GM12878 (cell line): ENCODE results near the gene TAF10. TPM values are rescaled to one million over a fixed set of nuclear protein-coding genes. Genes with fewer than 3 reads are reported as not detected.

Experiments
- BCL11A ChIP-seq: IDR thresholded peaks from 2 replicates; pipeline ENCODE4 v1.6.1; 2011; ENCODE audit warnings: low read depth, low read length
- BHLHE40 ChIP-seq, 2 experiments: fragments of 450-650 bp in 1 of 2; IDR thresholded peaks; 2 replicates each; pipeline ENCODE4 v1.6.1; 2011 to 2017; ENCODE audit warnings: low read depth in 2 of 2, borderline replicate concordance in 1 of 2, improper control_type of control experiment in 1 of 2, low read length in 1 of 2, mild to moderate bottlenecking in 1 of 2
- CREB1 ChIP-seq: IDR thresholded peaks from 2 replicates; pipeline ENCODE4 v1.6.1; 2012; ENCODE audit warnings: low read depth, mild to moderate bottlenecking, inconsistent platforms
- GABPA ChIP-seq: IDR thresholded peaks from 2 replicates; pipeline ENCODE4 v1.6.1; 2014; ENCODE audit warnings: antibody characterized with exemption, low read depth, mild to moderate bottlenecking, inconsistent platforms
- HDGF ChIP-seq: fragments of 450-650 bp; IDR thresholded peaks from 2 replicates; pipeline ENCODE4 v1.6.1; 2016; ENCODE audit warnings: antibody characterized with exemption
- JUND ChIP-seq: IDR thresholded peaks from 2 replicates; pipeline ENCODE4 v1.6.1; 2012; ENCODE audit warnings: low read depth, mild to moderate bottlenecking, low read length, improper control_type of control experiment, moderate library complexity
- NR2F1 ChIP-seq: fragments of 450-650 bp; conservative IDR thresholded peaks from 2 replicates; pipeline ENCODE4 v1.6.1; 2017; ENCODE audit warnings: mild to moderate bottlenecking
- NRF1 ChIP-seq: conservative IDR thresholded peaks from 2 replicates; pipeline ENCODE4 v1.6.1; 2011; ENCODE audit warnings: mild to moderate bottlenecking, low read depth, low read length, improper control_type of control experiment
- POLR2AphosphoS5 ChIP-seq: IDR thresholded peaks from 2 replicates; pipeline ENCODE4 v1.6.1; 2011; ENCODE audit warnings: mild to moderate bottlenecking, low read length, inconsistent platforms
- STAT1 ChIP-seq: fragments of 450-650 bp; conservative IDR thresholded peaks from 2 replicates; pipeline ENCODE4 v1.6.1; 2014; ENCODE audit warnings: antibody characterized with exemption, mild to moderate bottlenecking
- SUPT20H ChIP-seq: IDR thresholded peaks from 2 replicates; pipeline ENCODE4 v1.6.1; 2011; ENCODE audit warnings: low read depth, mild to moderate bottlenecking, low read length, moderate library complexity, borderline replicate concordance; ENCODE audit not compliant: control insufficient read depth
- TBL1XR1 ChIP-seq: IDR thresholded peaks from 2 replicates; pipeline ENCODE4 v1.6.1; 2012; ENCODE audit warnings: low read depth, low read length, improper control_type of control experiment
- TCF7 ChIP-seq: IDR thresholded peaks from 2 replicates; pipeline ENCODE4 v1.6.1; 2014; ENCODE audit warnings: antibody characterized with exemption, borderline replicate concordance
- ZNF24 ChIP-seq: fragments of 450-650 bp; IDR thresholded peaks from 2 replicates; pipeline ENCODE4 v1.6.1; 2017; ENCODE audit warnings: antibody characterized with exemption, mild to moderate bottlenecking
- polyA plus RNA-seq, 11 experiments: library from polyadenylated mRNA; depleted of rRNA in 4 of 11; unstranded in 6 of 11; stranded (reverse) in 5 of 11; fragments of >200 nt; fragmentation: Nextera tagmentation in 4 of 11; fragmentation: Illumina TruSeq in 1 of 11; extraction: Ambion mirVana in 4 of 11; extraction: Trizol in 1 of 11; gene quantifications; 1 replicate in 1 of 11; 2 replicates in 10 of 11; pipeline versions ENCODE4 v1.2.1 to v1.2.3, GENCODE V29; 2011 to 2016; ENCODE audit warnings: inconsistent platforms in 2 of 11, missing spikeins in 2 of 11, low read depth in 1 of 11
- total RNA-seq, 4 experiments: library from RNA; depleted of rRNA in 3 of 4; stranded (reverse); fragments of >200 nt in 3 of 4; fragmentation: Illumina TruSeq in 1 of 4; extraction: Trizol in 1 of 4; gene quantifications; 2 replicates each; pipeline versions ENCODE4 v1.2.1 to v1.2.3, GENCODE V29; 2013 to 2021
- TF ChIP-seq, protein P1 (sequence below): fragments of 450-650 bp; formaldehyde crosslinking; IDR thresholded peaks from 2 replicates; pipeline ENCODE4 v1.4.0; 2020; ENCODE audit warnings: mild to moderate bottlenecking, moderate library complexity
- TF ChIP-seq, protein P2 (sequence below): fragments of 450-650 bp; IDR thresholded peaks from 2 replicates; pipeline ENCODE4 v1.6.1; 2018; ENCODE audit warnings: borderline replicate concordance, mild to moderate bottlenecking; ENCODE audit not compliant: partially characterized antibody
- TF ChIP-seq, protein P3 (sequence below): IDR thresholded peaks from 2 replicates; pipeline ENCODE4 v1.6.1; 2011; ENCODE audit warnings: mild to moderate bottlenecking, low read depth, low read length, moderate library complexity; ENCODE audit not compliant: insufficient replicate concordance
- TF ChIP-seq, protein P4 (sequence below): IDR thresholded peaks from 2 replicates; pipeline ENCODE4 v1.6.1; 2011; ENCODE audit warnings: low read depth, low read length, improper control_type of control experiment, borderline replicate concordance

The TAF10 gene
- total and polyA plus RNA-seq, 10 of the 15 experiments (the other 5 are each of a cell fraction or from before 2014, with no cell fraction given) = 26.7 to 251 (median 149) TPM

DNA sequence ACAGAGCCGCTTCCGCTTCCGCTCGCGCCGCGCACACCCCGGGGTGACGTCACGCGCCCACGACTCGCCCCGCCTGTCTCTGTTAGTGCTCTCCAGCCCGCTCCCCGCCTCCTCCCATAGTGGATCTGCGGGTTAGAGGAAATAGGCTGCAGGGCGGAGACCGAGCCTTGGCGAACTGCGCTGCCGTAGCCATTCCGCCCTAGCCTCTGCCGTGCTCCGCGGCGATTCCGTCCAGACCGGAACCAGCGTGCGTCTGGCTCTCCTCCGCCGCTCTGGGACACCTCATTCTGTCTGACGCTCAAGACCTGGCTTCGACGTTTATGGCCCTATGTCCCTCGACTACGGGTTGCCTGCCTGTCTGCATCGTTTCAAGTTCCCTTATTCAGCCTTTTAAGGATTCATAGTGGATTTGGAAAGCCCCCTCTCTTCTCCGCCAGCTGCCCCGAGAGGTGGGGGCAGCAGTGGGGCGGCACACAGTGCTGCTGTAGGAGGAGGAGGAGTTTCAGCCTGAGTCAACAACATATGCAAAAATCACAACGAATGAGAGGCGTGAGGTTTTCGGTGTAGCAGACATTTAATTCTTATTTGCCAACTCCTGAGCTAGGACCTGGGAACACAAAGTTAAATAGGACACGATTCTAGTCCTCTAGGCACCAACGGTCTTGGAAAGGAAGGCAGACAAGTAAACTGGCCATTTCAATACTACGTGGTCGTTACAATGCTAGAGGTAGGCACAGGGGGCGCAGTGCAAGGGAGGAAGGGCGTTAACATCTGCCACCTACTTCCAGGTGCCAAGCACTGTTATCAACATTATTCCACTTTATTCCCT lies at the start of gene TAF10 (continued):
- TF ChIP-seq STAT1 (no peak), CREB1 (peak; percentile 94), ZNF24 (no peak), SUPT20H (no peak), NRF1 (no peak), HDGF (peak; percentile 81; the same call in 1 of the 2 replicates), BHLHE40 (IDR thresholded peaks at IDR 0.05; ENCODE audit: borderline replicate concordance in 1 of 2, low read depth in 2 of 2, low read length in 1 of 2) (peak; percentile 54 to 87; a peak in 3 of 4 replicates), NR2F1 (no peak), JUND (0 out of 2 replicates have a peak, but pooled peaks have one; percentile 63), POLR2AphosphoS5 (peak; percentile 97), BCL11A (no peak), TCF7 (no peak), GABPA (peak; percentile 60; the same call in 1 of the 2 replicates), TBL1XR1 (no peak)
- TF ChIP-seq, protein P1, sequence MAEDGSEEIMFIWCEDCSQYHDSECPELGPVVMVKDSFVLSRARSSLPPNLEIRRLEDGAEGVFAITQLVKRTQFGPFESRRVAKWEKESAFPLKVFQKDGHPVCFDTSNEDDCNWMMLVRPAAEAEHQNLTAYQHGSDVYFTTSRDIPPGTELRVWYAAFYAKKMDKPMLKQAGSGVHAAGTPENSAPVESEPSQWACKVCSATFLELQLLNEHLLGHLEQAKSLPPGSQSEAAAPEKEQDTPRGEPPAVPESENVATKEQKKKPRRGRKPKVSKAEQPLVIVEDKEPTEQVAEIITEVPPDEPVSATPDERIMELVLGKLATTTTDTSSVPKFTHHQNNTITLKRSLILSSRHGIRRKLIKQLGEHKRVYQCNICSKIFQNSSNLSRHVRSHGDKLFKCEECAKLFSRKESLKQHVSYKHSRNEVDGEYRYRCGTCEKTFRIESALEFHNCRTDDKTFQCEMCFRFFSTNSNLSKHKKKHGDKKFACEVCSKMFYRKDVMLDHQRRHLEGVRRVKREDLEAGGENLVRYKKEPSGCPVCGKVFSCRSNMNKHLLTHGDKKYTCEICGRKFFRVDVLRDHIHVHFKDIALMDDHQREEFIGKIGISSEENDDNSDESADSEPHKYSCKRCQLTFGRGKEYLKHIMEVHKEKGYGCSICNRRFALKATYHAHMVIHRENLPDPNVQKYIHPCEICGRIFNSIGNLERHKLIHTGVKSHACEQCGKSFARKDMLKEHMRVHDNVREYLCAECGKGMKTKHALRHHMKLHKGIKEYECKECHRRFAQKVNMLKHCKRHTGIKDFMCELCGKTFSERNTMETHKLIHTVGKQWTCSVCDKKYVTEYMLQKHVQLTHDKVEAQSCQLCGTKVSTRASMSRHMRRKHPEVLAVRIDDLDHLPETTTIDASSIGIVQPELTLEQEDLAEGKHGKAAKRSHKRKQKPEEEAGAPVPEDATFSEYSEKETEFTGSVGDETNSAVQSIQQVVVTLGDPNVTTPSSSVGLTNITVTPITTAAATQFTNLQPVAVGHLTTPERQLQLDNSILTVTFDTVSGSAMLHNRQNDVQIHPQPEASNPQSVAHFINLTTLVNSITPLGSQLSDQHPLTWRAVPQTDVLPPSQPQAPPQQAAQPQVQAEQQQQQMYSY (CRISPR knock-in tag) = no peak
- TF ChIP-seq, protein P2, sequence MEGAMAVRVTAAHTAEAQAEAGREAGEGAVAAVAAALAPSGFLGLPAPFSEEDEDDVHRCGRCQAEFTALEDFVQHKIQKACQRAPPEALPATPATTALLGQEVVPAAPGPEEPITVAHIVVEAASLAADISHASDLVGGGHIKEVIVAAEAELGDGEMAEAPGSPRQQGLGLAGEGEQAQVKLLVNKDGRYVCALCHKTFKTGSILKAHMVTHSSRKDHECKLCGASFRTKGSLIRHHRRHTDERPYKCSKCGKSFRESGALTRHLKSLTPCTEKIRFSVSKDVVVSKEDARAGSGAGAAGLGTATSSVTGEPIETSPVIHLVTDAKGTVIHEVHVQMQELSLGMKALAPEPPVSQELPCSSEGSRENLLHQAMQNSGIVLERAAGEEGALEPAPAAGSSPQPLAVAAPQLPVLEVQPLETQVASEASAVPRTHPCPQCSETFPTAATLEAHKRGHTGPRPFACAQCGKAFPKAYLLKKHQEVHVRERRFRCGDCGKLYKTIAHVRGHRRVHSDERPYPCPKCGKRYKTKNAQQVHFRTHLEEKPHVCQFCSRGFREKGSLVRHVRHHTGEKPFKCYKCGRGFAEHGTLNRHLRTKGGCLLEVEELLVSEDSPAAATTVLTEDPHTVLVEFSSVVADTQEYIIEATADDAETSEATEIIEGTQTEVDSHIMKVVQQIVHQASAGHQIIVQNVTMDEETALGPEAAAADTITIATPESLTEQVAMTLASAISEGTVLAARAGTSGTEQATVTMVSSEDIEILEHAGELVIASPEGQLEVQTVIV = peak; percentile 53
- TF ChIP-seq, protein P3, sequence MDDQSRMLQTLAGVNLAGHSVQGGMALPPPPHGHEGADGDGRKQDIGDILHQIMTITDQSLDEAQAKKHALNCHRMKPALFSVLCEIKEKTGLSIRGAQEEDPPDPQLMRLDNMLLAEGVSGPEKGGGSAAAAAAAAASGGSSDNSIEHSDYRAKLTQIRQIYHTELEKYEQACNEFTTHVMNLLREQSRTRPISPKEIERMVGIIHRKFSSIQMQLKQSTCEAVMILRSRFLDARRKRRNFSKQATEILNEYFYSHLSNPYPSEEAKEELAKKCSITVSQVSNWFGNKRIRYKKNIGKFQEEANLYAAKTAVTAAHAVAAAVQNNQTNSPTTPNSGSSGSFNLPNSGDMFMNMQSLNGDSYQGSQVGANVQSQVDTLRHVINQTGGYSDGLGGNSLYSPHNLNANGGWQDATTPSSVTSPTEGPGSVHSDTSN = no peak
- TF ChIP-seq, protein P4, sequence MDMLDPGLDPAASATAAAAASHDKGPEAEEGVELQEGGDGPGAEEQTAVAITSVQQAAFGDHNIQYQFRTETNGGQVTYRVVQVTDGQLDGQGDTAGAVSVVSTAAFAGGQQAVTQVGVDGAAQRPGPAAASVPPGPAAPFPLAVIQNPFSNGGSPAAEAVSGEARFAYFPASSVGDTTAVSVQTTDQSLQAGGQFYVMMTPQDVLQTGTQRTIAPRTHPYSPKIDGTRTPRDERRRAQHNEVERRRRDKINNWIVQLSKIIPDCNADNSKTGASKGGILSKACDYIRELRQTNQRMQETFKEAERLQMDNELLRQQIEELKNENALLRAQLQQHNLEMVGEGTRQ = no peak
